H9 (cell line): Measurements from ENCODE around the gene CFAP119. TPM values are rescaled to one million over a fixed set of nuclear protein-coding genes. Genes with fewer than 3 reads are reported as not detected.
A peak's percentile ranks its signal among the peaks of the same experiment; 100 is the strongest.

Experiments used
- DNase-seq: peaks from one replicate; pipeline ENCODE4 v3.0.0-alpha.2; 2017
- H2AFZ ChIP-seq: one replicate; pipeline ENCODE4 v1.6.1; 2013; ENCODE audit warnings: mild to moderate bottlenecking, low read length, control low read depth, moderate library complexity
- H2AK5ac ChIP-seq: 2 replicates; pipeline ENCODE4 v1.6.1; 2013; ENCODE audit warnings: low read length, control low read depth, mixed read lengths; ENCODE audit not compliant: insufficient read length
- H2BK120ac ChIP-seq: one replicate; pipeline ENCODE4 v1.6.1; 2013; ENCODE audit warnings: low read depth, mild to moderate bottlenecking, low read length, control low read depth, inconsistent platforms; ENCODE audit not compliant: poor library complexity, severe bottlenecking
- H2BK12ac ChIP-seq: 2 replicates; pipeline ENCODE4 v1.6.1; 2013; ENCODE audit warnings: low read length, control low read depth, mixed read lengths, low read depth; ENCODE audit not compliant: insufficient read length
- H2BK15ac ChIP-seq: 2 replicates; pipeline ENCODE4 v1.6.1; 2013; ENCODE audit warnings: low read depth, low read length, control low read depth
- H2BK20ac ChIP-seq: one replicate; pipeline ENCODE4 v1.6.1; 2013; ENCODE audit warnings: low read depth, mild to moderate bottlenecking, low read length, control low read depth, inconsistent platforms; ENCODE audit not compliant: poor library complexity, severe bottlenecking
- H2BK5ac ChIP-seq: 2 replicates; pipeline ENCODE4 v1.6.1; 2013; ENCODE audit warnings: low read length, control low read depth, mixed read lengths; ENCODE audit not compliant: insufficient read length
- H3K14ac ChIP-seq: 2 replicates; pipeline ENCODE4 v1.6.1; 2013; ENCODE audit warnings: low read length, control low read depth; ENCODE audit not compliant: insufficient read depth
- H3K18ac ChIP-seq: 2 replicates; pipeline ENCODE4 v1.6.1; 2013; ENCODE audit warnings: low read depth, mild to moderate bottlenecking, mixed read lengths, low read length, control low read depth; ENCODE audit not compliant: insufficient read length
- H3K23ac ChIP-seq: 2 replicates; pipeline ENCODE4 v1.6.1; 2013; ENCODE audit warnings: low read length, control low read depth, mixed read lengths, low read depth; ENCODE audit not compliant: insufficient read length
- H3K23me2 ChIP-seq: 2 replicates; pipeline ENCODE4 v1.6.1; 2013; ENCODE audit warnings: low read depth, mild to moderate bottlenecking, mixed read lengths, low read length, control low read depth; ENCODE audit not compliant: insufficient read length, poor library complexity, severe bottlenecking
- H3K27ac ChIP-seq: 2 replicates; pipeline ENCODE4 v1.5.1; 2013; ENCODE audit warnings: low read length, control low read depth, mixed read lengths, low read depth; ENCODE audit not compliant: insufficient read length
- H3K27me3 ChIP-seq: 2 replicates; pipeline ENCODE4 v1.6.1; 2013; ENCODE audit warnings: low read length, control low read depth, inconsistent platforms; ENCODE audit not compliant: insufficient read depth
- H3K4ac ChIP-seq: 2 replicates; pipeline ENCODE4 v1.6.1; 2013; ENCODE audit warnings: low read depth, mild to moderate bottlenecking, control low read depth, inconsistent platforms, low read length, moderate library complexity
- H3K4me1 ChIP-seq: 2 replicates; pipeline ENCODE4 v1.6.1; 2013; ENCODE audit warnings: low read length, control low read depth, inconsistent platforms; ENCODE audit not compliant: insufficient read depth
- H3K4me2 ChIP-seq: 2 replicates; pipeline ENCODE4 v1.6.1; 2013; ENCODE audit warnings: low read length, control low read depth, mixed read lengths; ENCODE audit not compliant: insufficient read length, insufficient read depth
- H3K56ac ChIP-seq: 2 replicates; pipeline ENCODE4 v1.6.1; 2013; ENCODE audit warnings: low read depth, mild to moderate bottlenecking, mixed read lengths, low read length, control low read depth; ENCODE audit not compliant: insufficient read length
- H3K79me1 ChIP-seq: 2 replicates; pipeline ENCODE4 v1.6.1; 2013; ENCODE audit warnings: low read depth, mild to moderate bottlenecking, moderate library complexity, low read length, control low read depth, inconsistent platforms; ENCODE audit not compliant: insufficient read depth, poor library complexity, severe bottlenecking
- H3K79me2 ChIP-seq: 2 replicates; pipeline ENCODE4 v1.6.1; 2013; ENCODE audit warnings: low read length, control low read depth, inconsistent platforms; ENCODE audit not compliant: insufficient read depth
- H3K9ac ChIP-seq: 2 replicates; pipeline ENCODE4 v1.6.1; 2013; ENCODE audit warnings: low read length, control low read depth, mixed read lengths; ENCODE audit not compliant: insufficient read length; ENCODE audit errors: extremely low read depth
- H3K9me3 ChIP-seq: one replicate; pipeline ENCODE4 v1.6.1; 2013; ENCODE audit warnings: low read depth, low read length, inconsistent platforms; ENCODE audit not compliant: control insufficient read depth
- H3T11ph ChIP-seq: one replicate; pipeline ENCODE4 v1.6.1; 2013; ENCODE audit warnings: mild to moderate bottlenecking, low read length, control low read depth, inconsistent platforms
- H4K20me1 ChIP-seq: one replicate; pipeline ENCODE4 v1.6.1; 2013; ENCODE audit not compliant: control insufficient read depth, insufficient read length, insufficient read depth
- H4K5ac ChIP-seq: 2 replicates; pipeline ENCODE4 v1.6.1; 2013; ENCODE audit warnings: low read depth, mild to moderate bottlenecking, mixed read lengths, low read length, control low read depth; ENCODE audit not compliant: insufficient read length
- H4K8ac ChIP-seq: replicated peaks from 2 replicates; pipeline ENCODE4 v1.6.1; 2013; ENCODE audit warnings: low read length, control low read depth, mixed read lengths, low read depth; ENCODE audit not compliant: insufficient read length
- H4K91ac ChIP-seq: 2 replicates; pipeline ENCODE4 v1.6.1; 2013; ENCODE audit warnings: low read depth, mild to moderate bottlenecking, moderate library complexity, mixed read lengths, low read length, control low read depth; ENCODE audit not compliant: insufficient read length
- H3K27ac Mint-ChIP-seq, 3 experiments: 2 replicates in 2 of 3; 3 replicates in 1 of 3; pipeline ENCODE4 v1.8.0; 2020 to 2021; ENCODE audit warnings: mixed read lengths in 3 of 3, mild to moderate bottlenecking in 1 of 3, moderate library complexity in 1 of 3
- H3K27me3 Mint-ChIP-seq: 2 replicates; pipeline ENCODE4 v1.8.0; 2021; ENCODE audit warnings: low read depth, mild to moderate bottlenecking, moderate library complexity, mixed read lengths
- H3K36me3 Mint-ChIP-seq, 3 experiments: 2 replicates in 2 of 3; 3 replicates in 1 of 3; pipeline ENCODE4 v1.8.0; 2020 to 2021; ENCODE audit warnings: low read depth in 3 of 3, mixed read lengths in 3 of 3; ENCODE audit not compliant: insufficient read depth in 1 of 3
- H3K4me1 Mint-ChIP-seq, 2 experiments: 2 replicates each; pipeline ENCODE4 v1.8.0; 2020; ENCODE audit warnings: mixed read lengths in 2 of 2
- H3K4me3 Mint-ChIP-seq, 2 experiments: 2 replicates in 1 of 2; 3 replicates in 1 of 2; pipeline ENCODE4 v1.8.0; 2020 to 2021; ENCODE audit warnings: mild to moderate bottlenecking in 2 of 2, mixed read lengths in 2 of 2, moderate library complexity in 1 of 2
- H3K9me3 Mint-ChIP-seq, 2 experiments: 2 replicates in 1 of 2; 3 replicates in 1 of 2; pipeline ENCODE4 v1.8.0; 2020; ENCODE audit warnings: mild to moderate bottlenecking in 2 of 2, mixed read lengths in 2 of 2, moderate library complexity in 1 of 2
- CTCF ChIP-seq: fragments of 200-600 bp; sonication (generic); conservative IDR thresholded peaks from 3 replicates; pipeline ENCODE4 v1.8.0; 2021; ENCODE audit warnings: antibody characterized with exemption, mild to moderate bottlenecking
- WGBS: extraction: QIAGEN DNeasy Blood & Tissue Kit; methylation state at CpG from one replicate; pipeline ENCODE4 v1.1.7; 2013; ENCODE audit warnings: missing lambda C conversion rate, low lambda C conversion rate, mixed read lengths; ENCODE audit not compliant: insufficient read length; ENCODE audit errors: extremely low coverage; 5-methylcytosine and 5-hydroxymethylcytosine counted together
- total RNA-seq: library from RNA; stranded (reverse); gene quantifications from 2 replicates; pipeline ENCODE4 v1.2.1, GENCODE V29; 2021

The CFAP119 gene
- total RNA-seq, 1 experiment from 2014 or later, result 5.4 TPM

- peaks cover 5% of the 10 kb centered on the region for H3K79me1 ChIP-seq
- H3K23ac ChIP-seq, result no peak overlapping the region
- H3K27me3 Mint-ChIP-seq, result peaks cover 6% of the 10 kb centered on the region
- H3K56ac ChIP-seq, result no peak overlapping the region
- no peaks in the 10 kb centered on the region for H3K9me3 ChIP-seq
- H3K9ac ChIP-seq, result peak overlapping the region; percentile 75
- TF ChIP-seq CTCF, result no peak
- no CpG with 5 or more reads among the region's 57 CpGs for WGBS
- peaks cover 3% of the 10 kb centered on the region for H4K20me1 ChIP-seq
- H4K5ac ChIP-seq, result no peak overlapping the region
- no peak overlapping the region for H4K8ac ChIP-seq
- H3T11ph ChIP-seq, result no peak overlapping the region
- H2BK120ac ChIP-seq, result no peak overlapping the region
- H2BK12ac ChIP-seq, result no peak overlapping the region
- H3K4me1 ChIP-seq, result no peaks in the 10 kb centered on the region
- H2BK15ac ChIP-seq, result no peak overlapping the region
- H3K14ac ChIP-seq, result no peak overlapping the region
- H2AK5ac ChIP-seq, result no peak overlapping the region
- H2AFZ ChIP-seq, result no peak overlapping the region
- H3K27ac Mint-ChIP-seq, result peak overlapping the region; percentile 32 to 76 (median 39); a peak in 3 of 7 replicates
- peaks cover 12 to 18% of the 10 kb centered on the region in 2 experiments for H3K4me1 Mint-ChIP-seq
- DNase-seq, result no peak
- H3K23me2 ChIP-seq, result peaks cover 12% of the 10 kb centered on the region
- H3K9me3 Mint-ChIP-seq, result no peaks in the 10 kb centered on the region
- H3K79me2 ChIP-seq, result peaks cover 3% of the 10 kb centered on the region; the same call in 1 of the 2 replicates
- H3K4me3 Mint-ChIP-seq, result peak overlapping the region; percentile 85 to 91
- peak overlapping the region; percentile 69 for H3K4me2 ChIP-seq
- H3K4ac ChIP-seq, result no peak overlapping the region
- no peak overlapping the region for H2BK5ac ChIP-seq
- no peak overlapping the region for H4K91ac ChIP-seq
- no peak overlapping the region for H2BK20ac ChIP-seq
- H3K36me3 Mint-ChIP-seq, result peaks cover 14 to 35% (median 20%) of the 10 kb centered on the region in 3 experiments; a peak in 6 of 7 replicates
- H3K27ac ChIP-seq, result no peak overlapping the region
- no peaks in the 10 kb centered on the region for H3K27me3 ChIP-seq
- no peak overlapping the region for H3K18ac ChIP-seq
These were observed 24.5 kb upstream of the CFAP119 start for GRCh38 chr16:30786115-30786935.
